Epithelial cell of proximal tubule (primary cell): ENCODE measurements around the gene PLCD3. TPM values are rescaled to one million over a fixed set of nuclear protein-coding genes. Genes with fewer than 3 reads are reported as not detected.

Source experiments
- DNase-seq: peaks from one replicate; pipeline ENCODE4 v3.0.0-alpha.2; 2011; ENCODE audit warnings: low read depth
- H3K4me3 ChIP-seq: 2 replicates; pipeline ENCODE4 v1.5.1; 2011; ENCODE audit warnings: low read depth, mild to moderate bottlenecking, low read length
- CTCF ChIP-seq: conservative IDR thresholded peaks from 2 replicates; pipeline ENCODE4 v1.5.1; 2012; ENCODE audit warnings: low read depth, mild to moderate bottlenecking, low read length
- total RNA-seq: library from RNA; depleted of rRNA; stranded (reverse); fragments of >200 nt; gene quantifications from 2 replicates; pipeline ENCODE4 v1.2.3, GENCODE V29; 2015

The PLCD3 gene
- total RNA-seq, 1 donor from 2014 or later, result 107 TPM

GRCh38 chr17:45063198-45063597 lies 69.1 kb downstream of the PLCD3 start:
- DNase-seq, result no peak
- H3K4me3 ChIP-seq, result peak overlapping the region; percentile 33
- no peak for TF ChIP-seq CTCF

- no peak for TF ChIP-seq CTCF
- H3K4me3 ChIP-seq, result peak overlapping the region; percentile 89
- no peak for DNase-seq
These were observed 70.6 kb downstream of the PLCD3 start for GRCh38 chr17:45061606-45062205.

- TF ChIP-seq CTCF, result no peak
- DNase-seq, result peak; percentile 94
- peak within 1 kb of the TSS; percentile 89 for H3K4me3 ChIP-seq
These were observed 71.3 kb downstream of the PLCD3 start, which contains the start of gene NMT1 for GRCh38 chr17:45060797-45061605. Gene NMT1 (plus strand): TSS chr17:45061317. CDS start chr17:45061330, 13 bp downstream.

- no peak for DNase-seq
- TF ChIP-seq CTCF, result no peak
- peak overlapping the region; percentile 89 for H3K4me3 ChIP-seq
These were observed 71.9 kb downstream of the PLCD3 start for GRCh38 chr17:45060382-45060796.

Other genes with a start within 250 kb of the PLCD3 start
- 78.1 and 129 TPM in 2 replicates for gene EFTUD2, start 233.1 kb downstream of the PLCD3 start, total RNA-seq
- 0.58 and 1.0 TPM in 2 replicates for gene GFAP, start 217.0 kb downstream of the PLCD3 start, total RNA-seq
- 22.5 and 26.3 TPM in 2 replicates for gene KIF18B, start 184.7 kb downstream of the PLCD3 start, total RNA-seq
- gene C1QL1, start 164.2 kb downstream of the PLCD3 start, total RNA-seq, result 0.22 TPM in 1 of 2 replicates, not detected in the other
- gene DCAKD, start 80.9 kb downstream of the PLCD3 start, total RNA-seq, result 40.4 and 44.4 TPM in 2 replicates
- 81.9 and 82.5 TPM in 2 replicates for gene NMT1, start 71.2 kb downstream of the PLCD3 start, total RNA-seq
- gene ACBD4, start 3.2 kb upstream of the PLCD3 start, total RNA-seq, result 4.5 and 11.3 TPM in 2 replicates
- 11.0 and 20.3 TPM in 2 replicates for gene HEXIM1, start 16.0 kb upstream of the PLCD3 start, total RNA-seq
- 3.0 and 6.1 TPM in 2 replicates for gene HEXIM2, start 29.4 kb upstream of the PLCD3 start, total RNA-seq
- gene FMNL1, start 89.4 kb upstream of the PLCD3 start, total RNA-seq, result 5.1 and 5.7 TPM in 2 replicates
- not detected in 2 replicates for gene SPATA32, start 129.6 kb upstream of the PLCD3 start, total RNA-seq
- 6.6 and 9.5 TPM in 2 replicates for gene MAP3K14, start 184.5 kb upstream of the PLCD3 start, total RNA-seq